HUES48 (cell line): Measurements from ENCODE around the gene TCF19.

Experiments used
- H3K27ac ChIP-seq: one replicate; pipeline ENCODE4 v1.7.0; 2013; ENCODE audit warnings: low read depth, low read length, inconsistent platforms
- H3K27me3 ChIP-seq: 2 replicates; pipeline ENCODE4 v1.6.1; 2013; ENCODE audit warnings: mild to moderate bottlenecking, low read length; ENCODE audit not compliant: control insufficient read depth, insufficient read depth
- H3K36me3 ChIP-seq: 2 replicates; pipeline ENCODE4 v1.6.1; 2013; ENCODE audit warnings: low read length; ENCODE audit not compliant: control insufficient read depth, insufficient read depth
- H3K4me1 ChIP-seq: 2 replicates; pipeline ENCODE4 v1.6.1; 2013; ENCODE audit warnings: mild to moderate bottlenecking, low read length; ENCODE audit not compliant: control insufficient read depth, insufficient read depth
- H3K4me3 ChIP-seq: 2 replicates; pipeline ENCODE4 v1.5.1; 2013; ENCODE audit warnings: mild to moderate bottlenecking, low read depth, low read length
- H3K9ac ChIP-seq: 2 replicates; pipeline ENCODE4 v1.6.1; 2013; ENCODE audit warnings: mild to moderate bottlenecking, low read depth, low read length, moderate library complexity
- H3K9me3 ChIP-seq: 2 replicates; pipeline ENCODE4 v1.6.1; 2013; ENCODE audit warnings: low read length; ENCODE audit not compliant: control insufficient read depth, insufficient read depth

TCF19 gene

GRCh38 chr6:31158140-31158862 is at the start of gene TCF19:
Gene TCF19, plus strand, starts transcription at chr6:31158589. Its CDS starts 881 bp downstream, at chr6:31159470.
- Histone ChIP-seq H3K9me3 (no peaks in the 10 kb centered on the region), H3K36me3 (peaks cover 44% of the 10 kb centered on the region), H3K4me1 (peaks cover 25% of the 10 kb centered on the region), H3K9ac (no peak within 1 kb of the TSS), H3K27ac (peak within 1 kb of the TSS; percentile 73), H3K27me3 (no peaks in the 10 kb centered on the region), H3K4me3 (peak within 1 kb of the TSS; percentile 73)

- no peak overlapping the region for H3K4me3 ChIP-seq
Measured at GRCh38 chr6:31110825-31111582, 47.4 kb upstream of the TCF19 start.

GRCh38 chr6:31111712-31112111 is 46.7 kb upstream of the TCF19 start:
- no peak overlapping the region for H3K9ac ChIP-seq
- H3K9me3 ChIP-seq, result no peaks in the 10 kb centered on the region
- no peaks in the 10 kb centered on the region for H3K36me3 ChIP-seq
- no peak overlapping the region for H3K4me3 ChIP-seq
- peaks cover 27% of the 10 kb centered on the region for H3K4me1 ChIP-seq
- peaks cover 11% of the 10 kb centered on the region for H3K27me3 ChIP-seq
- H3K27ac ChIP-seq, result no peak overlapping the region

More at GRCh38 chr6:31110825-31111582, 47.4 kb upstream of the TCF19 start:
- Histone ChIP-seq H3K9me3 (no peaks in the 10 kb centered on the region), H3K27ac (peak overlapping the region; percentile 67), H3K27me3 (peaks cover 11% of the 10 kb centered on the region), H3K36me3 (no peaks in the 10 kb centered on the region), H3K9ac (no peak overlapping the region), H3K4me1 (peaks cover 27% of the 10 kb centered on the region)

- no peaks in the 10 kb centered on the region for H3K36me3 ChIP-seq
- peaks cover 11% of the 10 kb centered on the region for H3K27me3 ChIP-seq
- H3K9me3 ChIP-seq, result no peaks in the 10 kb centered on the region
- H3K4me1 ChIP-seq, result peaks cover 27% of the 10 kb centered on the region
- no peak within 1 kb of the TSS for H3K27ac ChIP-seq
- H3K9ac ChIP-seq, result no peak within 1 kb of the TSS
- no peak within 1 kb of the TSS for H3K4me3 ChIP-seq
Measured at GRCh38 chr6:31112478-31112877, 45.9 kb upstream of the TCF19 start, which contains the start of gene C6orf15. Gene C6orf15, minus strand, starts transcription at chr6:31112575. Its CDS starts 20 bp downstream, at chr6:31112555.

- H3K4me3 ChIP-seq, result no peak overlapping the region
- no peaks in the 10 kb centered on the region for H3K9me3 ChIP-seq
- H3K27ac ChIP-seq, result peak overlapping the region; percentile 83
- H3K4me1 ChIP-seq, result peaks cover 27% of the 10 kb centered on the region
- no peaks in the 10 kb centered on the region for H3K36me3 ChIP-seq
- H3K27me3 ChIP-seq, result peaks cover 11% of the 10 kb centered on the region
- no peak overlapping the region for H3K9ac ChIP-seq
Measured at GRCh38 chr6:31113861-31114540, 44.4 kb upstream of the TCF19 start.

- Histone ChIP-seq H3K4me3 (no peak within 1 kb of the TSS), H3K27ac (peak within 1 kb of the TSS; percentile 83), H3K27me3 (peaks cover 11% of the 10 kb centered on the region), H3K9me3 (no peaks in the 10 kb centered on the region), H3K36me3 (no peaks in the 10 kb centered on the region), H3K4me1 (peaks cover 27% of the 10 kb centered on the region), H3K9ac (no peak within 1 kb of the TSS)
Measured at GRCh38 chr6:31114541-31114878, 43.9 kb upstream of the TCF19 start, which contains the start of gene PSORS1C1. Gene PSORS1C1, plus strand, starts transcription at chr6:31114800. Its CDS starts 14,833 bp downstream, at chr6:31129633.

- Histone ChIP-seq H3K9ac (no peak overlapping the region), H3K9me3 (no peaks in the 10 kb centered on the region), H3K27me3 (peaks cover 5% of the 10 kb centered on the region), H3K36me3 (no peaks in the 10 kb centered on the region), H3K4me3 (no peak overlapping the region), H3K27ac (peak overlapping the region; percentile 83), H3K4me1 (peaks cover 20% of the 10 kb centered on the region)
Measured at GRCh38 chr6:31114970-31115849, 43.2 kb upstream of the TCF19 start.

- Histone ChIP-seq H3K9ac (no peak overlapping the region), H3K27ac (no peak overlapping the region), H3K4me3 (no peak overlapping the region), H3K36me3 (no peaks in the 10 kb centered on the region), H3K27me3 (no peaks in the 10 kb centered on the region; the same call in 1 of the 2 replicates), H3K9me3 (no peaks in the 10 kb centered on the region), H3K4me1 (peaks cover 12% of the 10 kb centered on the region)
Measured at GRCh38 chr6:31115941-31116560, 42.3 kb upstream of the TCF19 start.

GRCh38 chr6:31116661-31117385 is 41.6 kb upstream of the TCF19 start:
- Histone ChIP-seq H3K27me3 (no peaks in the 10 kb centered on the region), H3K4me1 (peaks cover 10% of the 10 kb centered on the region), H3K9me3 (no peaks in the 10 kb centered on the region), H3K36me3 (no peaks in the 10 kb centered on the region), H3K9ac (no peak overlapping the region), H3K4me3 (no peak overlapping the region), H3K27ac (no peak overlapping the region)
